Type B pancreatic cell (in vitro differentiated cells): Measurements from ENCODE around the gene CORO2A. TPM values are rescaled to one million over a fixed set of nuclear protein-coding genes. Genes with fewer than 3 reads are reported as not detected.
A peak's percentile ranks its signal among the peaks of the same experiment; 100 is the strongest.
"Not testable (repeated sequence)": the region's sequence is repeated elsewhere in the genome, so short reads cannot be mapped to it uniquely, and the experiment has no call there.

Source experiments
- DNase-seq: peaks from one replicate; pipeline ENCODE4 v3.0.0; 2021; ENCODE audit warnings: mixed read lengths; ENCODE audit not compliant: unreplicated experiment; ENCODE audit errors: extremely low spot score
- H3K27ac Mint-ChIP-seq: 2 replicates; pipeline ENCODE4 v1.8.0; 2021; ENCODE audit warnings: mild to moderate bottlenecking, mixed read lengths
- H3K27me3 Mint-ChIP-seq: 2 replicates; pipeline ENCODE4 v1.8.0; 2021; ENCODE audit warnings: mixed read lengths
- H3K36me3 Mint-ChIP-seq: 2 replicates; pipeline ENCODE4 v1.8.0; 2021; ENCODE audit warnings: mixed read lengths
- H3K4me1 Mint-ChIP-seq: one replicate; pipeline ENCODE4 v1.8.0; 2021; ENCODE audit warnings: mixed read lengths; ENCODE audit not compliant: unreplicated experiment
- H3K4me3 Mint-ChIP-seq: 2 replicates; pipeline ENCODE4 v1.8.0; 2021; ENCODE audit warnings: mild to moderate bottlenecking, mixed read lengths
- H3K9me3 Mint-ChIP-seq: 2 replicates; pipeline ENCODE4 v1.8.0; 2021; ENCODE audit warnings: mixed read lengths
- CTCF ChIP-seq: fragments of 200-600 bp; sonication (generic); conservative IDR thresholded peaks from 2 replicates; pipeline ENCODE4 v1.5.0; 2021; ENCODE audit warnings: antibody characterized with exemption, mild to moderate bottlenecking
- total RNA-seq: library from RNA; stranded (reverse); gene quantifications from 2 replicates; pipeline ENCODE4 v1.2.1, GENCODE V29; 2021; ENCODE audit warnings: low replicate concordance

The CORO2A gene
- total RNA-seq, 1 donor from 2014 or later = 9.9 TPM

GRCh38 chr9:98120476-98120875 lies 72.0 kb downstream of the CORO2A start:
- Mint-ChIP-seq H3K36me3 (no peaks in the 10 kb centered on the region), H3K27ac (peak overlapping the region; percentile 83), H3K27me3 (peaks cover 3% of the 10 kb centered on the region), H3K4me3 (peak overlapping the region; percentile 80), H3K9me3 (no peaks in the 10 kb centered on the region), H3K4me1 (peaks cover 13% of the 10 kb centered on the region)
- no peak for DNase-seq
- no peak for TF ChIP-seq CTCF

- TF ChIP-seq CTCF = no peak
- H3K9me3 Mint-ChIP-seq = no peaks in the 10 kb centered on the region
- peak within 1 kb of the TSS; percentile 84 for H3K4me3 Mint-ChIP-seq
- DNase-seq = no peak
- H3K4me1 Mint-ChIP-seq = peaks cover 13% of the 10 kb centered on the region
- H3K36me3 Mint-ChIP-seq = no peaks in the 10 kb centered on the region
- H3K27me3 Mint-ChIP-seq = peaks cover 3% of the 10 kb centered on the region
- H3K27ac Mint-ChIP-seq = peak within 1 kb of the TSS; percentile 83
These were observed 73.5 kb downstream of the CORO2A start, which contains the start of gene TRIM14 for GRCh38 chr9:98118640-98119601. TSS of gene TRIM14 (minus strand) at chr9:98119222. CDS start at chr9:98119188, 34 bp downstream.

- peaks cover 3% of the 10 kb centered on the region for H3K27me3 Mint-ChIP-seq
- peak overlapping the region; percentile 84 for H3K4me3 Mint-ChIP-seq
- H3K9me3 Mint-ChIP-seq = no peaks in the 10 kb centered on the region
- no peak for DNase-seq
- peaks cover 13% of the 10 kb centered on the region for H3K4me1 Mint-ChIP-seq
- no peaks in the 10 kb centered on the region for H3K36me3 Mint-ChIP-seq
- peak; percentile 32 for TF ChIP-seq CTCF
- H3K27ac Mint-ChIP-seq = peak overlapping the region; percentile 77
These were observed 74.3 kb downstream of the CORO2A start for GRCh38 chr9:98117984-98118639.

- not testable (repeated sequence) for DNase-seq, H3K27ac Mint-ChIP-seq, H3K27me3 Mint-ChIP-seq, H3K36me3 Mint-ChIP-seq, H3K9me3 Mint-ChIP-seq
- Mint-ChIP-seq H3K4me3 (peak overlapping the region; percentile 9), H3K4me1 (peaks cover 13% of the 10 kb centered on the region)
These were observed 75.3 kb downstream of the CORO2A start for GRCh38 chr9:98117097-98117496.

GRCh38 chr9:98109052-98109451 lies 83.4 kb downstream of the CORO2A start:
- Mint-ChIP-seq H3K4me1 (no peaks in the 10 kb centered on the region), H3K9me3 (no peaks in the 10 kb centered on the region), H3K4me3 (no peak overlapping the region), H3K36me3 (peaks cover 3% of the 10 kb centered on the region), H3K27ac (no peak overlapping the region), H3K27me3 (no peaks in the 10 kb centered on the region)
- DNase-seq = no peak
- TF ChIP-seq CTCF = no peak
